ENCODE results near the gene DCTPP1. TPM values are rescaled to one million over a fixed set of nuclear protein-coding genes. Genes with fewer than 3 reads are reported as not detected.
A peak's percentile ranks its signal among the peaks of the same experiment; 100 is the strongest.

DCTPP1 gene
- total and polyA plus RNA-seq, 2 of the 13 experiments (the other 11 are each of a cell fraction or from before 2014, with no cell fraction given) = 54.8 to 74.4 TPM

DNA sequence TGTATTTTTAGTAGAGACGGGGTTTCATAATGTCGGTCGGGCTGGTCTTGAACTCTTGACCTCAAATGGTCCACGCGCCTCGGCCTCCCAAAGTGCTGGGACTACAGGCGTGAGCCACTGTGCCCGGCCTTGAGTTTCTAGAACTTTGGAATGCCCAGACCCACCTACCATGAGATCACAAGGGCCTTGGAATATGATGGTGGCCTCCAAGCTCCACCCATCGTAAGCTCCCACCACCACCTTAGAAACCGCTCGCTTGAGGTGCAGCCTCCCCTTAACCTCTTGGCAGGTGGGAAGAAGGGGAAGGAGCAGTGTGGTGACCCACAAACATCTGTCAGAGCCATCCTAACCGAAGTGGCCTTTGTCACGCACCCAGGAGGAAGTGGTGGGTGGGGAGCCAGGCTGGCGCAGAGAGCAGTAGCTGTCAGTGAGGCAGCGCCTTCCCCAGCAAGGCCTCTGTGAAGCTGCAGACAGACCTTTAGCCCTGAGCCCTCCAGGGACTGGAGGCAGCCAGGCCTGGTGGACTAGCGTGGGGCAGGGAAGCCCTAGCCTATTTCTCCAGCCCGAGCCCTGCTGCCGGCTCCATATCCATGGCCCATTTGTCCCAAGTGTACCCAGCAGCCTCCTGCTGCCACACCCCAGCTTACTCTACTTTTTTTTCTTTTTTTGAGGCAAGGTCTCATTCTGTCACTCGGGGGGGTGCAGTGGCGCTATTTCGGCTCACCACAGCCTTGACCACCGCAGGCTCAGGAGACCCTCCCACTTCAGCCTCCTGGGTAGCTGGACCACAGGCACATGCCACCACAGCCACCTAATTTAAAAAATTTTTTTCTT, 28.9 kb upstream of the DCTPP1 start (continued):
- TF ChIP-seq, protein P1, sequence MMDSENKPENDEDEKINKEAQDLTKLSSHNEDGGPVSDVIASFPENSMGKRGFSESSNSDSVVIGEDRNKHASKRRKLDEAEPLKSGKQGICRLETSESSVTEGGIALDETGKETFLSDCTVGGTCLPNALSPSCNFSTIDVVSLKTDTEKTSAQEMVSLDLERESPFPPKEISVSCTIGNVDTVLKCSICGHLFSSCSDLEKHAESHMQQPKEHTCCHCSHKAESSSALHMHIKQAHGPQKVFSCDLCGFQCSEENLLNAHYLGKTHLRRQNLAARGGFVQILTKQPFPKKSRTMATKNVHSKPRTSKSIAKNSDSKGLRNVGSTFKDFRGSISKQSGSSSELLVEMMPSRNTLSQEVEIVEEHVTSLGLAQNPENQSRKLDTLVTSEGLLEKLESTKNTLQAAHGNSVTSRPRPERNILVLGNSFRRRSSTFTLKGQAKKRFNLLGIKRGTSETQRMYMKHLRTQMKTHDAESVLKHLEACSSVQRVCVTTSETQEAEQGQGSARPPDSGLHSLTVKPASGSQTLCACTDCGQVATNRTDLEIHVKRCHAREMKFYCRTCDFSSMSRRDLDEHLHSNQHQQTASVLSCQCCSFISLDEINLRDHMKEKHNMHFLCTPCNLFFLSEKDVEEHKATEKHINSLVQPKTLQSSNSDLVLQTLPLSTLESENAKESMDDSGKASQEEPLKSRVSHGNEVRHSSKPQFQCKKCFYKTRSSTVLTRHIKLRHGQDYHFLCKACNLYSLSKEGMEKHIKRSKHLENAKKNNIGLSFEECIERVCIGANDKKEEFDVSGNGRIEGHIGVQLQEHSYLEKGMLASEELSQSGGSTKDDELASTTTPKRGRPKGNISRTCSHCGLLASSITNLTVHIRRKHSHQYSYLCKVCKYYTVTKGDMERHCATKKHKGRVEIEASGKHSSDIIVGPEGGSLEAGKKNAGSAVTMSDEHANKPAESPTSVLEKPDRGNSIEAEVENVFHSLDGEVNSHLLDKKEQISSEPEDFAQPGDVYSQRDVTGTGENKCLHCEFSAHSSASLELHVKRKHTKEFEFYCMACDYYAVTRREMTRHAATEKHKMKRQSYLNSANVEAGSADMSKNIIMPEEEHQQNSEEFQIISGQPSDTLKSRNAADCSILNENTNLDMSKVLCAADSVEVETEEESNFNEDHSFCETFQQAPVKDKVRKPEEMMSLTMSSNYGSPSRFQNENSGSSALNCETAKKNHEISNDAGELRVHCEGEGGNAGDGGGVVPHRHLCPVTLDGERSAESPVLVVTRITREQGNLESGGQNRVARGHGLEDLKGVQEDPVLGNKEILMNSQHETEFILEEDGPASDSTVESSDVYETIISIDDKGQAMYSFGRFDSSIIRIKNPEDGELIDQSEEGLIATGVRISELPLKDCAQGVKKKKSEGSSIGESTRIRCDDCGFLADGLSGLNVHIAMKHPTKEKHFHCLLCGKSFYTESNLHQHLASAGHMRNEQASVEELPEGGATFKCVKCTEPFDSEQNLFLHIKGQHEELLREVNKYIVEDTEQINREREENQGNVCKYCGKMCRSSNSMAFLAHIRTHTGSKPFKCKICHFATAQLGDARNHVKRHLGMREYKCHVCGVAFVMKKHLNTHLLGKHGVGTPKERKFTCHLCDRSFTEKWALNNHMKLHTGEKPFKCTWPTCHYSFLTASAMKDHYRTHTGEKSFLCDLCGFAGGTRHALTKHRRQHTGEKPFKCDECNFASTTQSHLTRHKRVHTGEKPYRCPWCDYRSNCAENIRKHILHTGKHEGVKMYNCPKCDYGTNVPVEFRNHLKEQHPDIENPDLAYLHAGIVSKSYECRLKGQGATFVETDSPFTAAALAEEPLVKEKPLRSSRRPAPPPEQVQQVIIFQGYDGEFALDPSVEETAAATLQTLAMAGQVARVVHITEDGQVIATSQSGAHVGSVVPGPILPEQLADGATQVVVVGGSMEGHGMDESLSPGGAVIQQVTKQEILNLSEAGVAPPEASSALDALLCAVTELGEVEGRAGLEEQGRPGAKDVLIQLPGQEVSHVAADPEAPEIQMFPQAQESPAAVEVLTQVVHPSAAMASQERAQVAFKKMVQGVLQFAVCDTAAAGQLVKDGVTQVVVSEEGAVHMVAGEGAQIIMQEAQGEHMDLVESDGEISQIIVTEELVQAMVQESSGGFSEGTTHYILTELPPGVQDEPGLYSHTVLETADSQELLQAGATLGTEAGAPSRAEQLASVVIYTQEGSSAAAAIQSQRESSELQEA (CRISPR knock-in tag; IDR thresholded peaks at IDR 0.05; ENCODE audit: not compliant biosample characterization) = peak; percentile 78
- TF ChIP-seq FOXK1 (CRISPR knock-in tag; IDR thresholded peaks at IDR 0.05; ENCODE audit: borderline replicate concordance, low read depth) (peak; percentile 11; the same call in 1 of the 2 replicates), ARNTL (CRISPR knock-in tag; IDR thresholded peaks at IDR 0.05) (0 out of 2 replicates have a peak, but pooled peaks have one; percentile 51), ZNF235 (CRISPR knock-in tag; IDR thresholded peaks at IDR 0.05; ENCODE audit: borderline replicate concordance) (peak; percentile 93; the same call in 1 of the 2 replicates), SP4 (CRISPR knock-in tag; IDR thresholded peaks at IDR 0.05) (peak; percentile 40; the same call in 1 of the 2 replicates), ZNF460 (CRISPR knock-in tag; IDR thresholded peaks at IDR 0.05; ENCODE audit: borderline replicate concordance) (no peak), SP1 (IDR thresholded peaks at IDR 0.05) (no peak), SP1 (CRISPR knock-in tag; IDR thresholded peaks at IDR 0.05) (no peak), PLRG1 (conservative IDR thresholded peaks at IDR 0.05) (no peak)
- TF ChIP-seq, protein P2, sequence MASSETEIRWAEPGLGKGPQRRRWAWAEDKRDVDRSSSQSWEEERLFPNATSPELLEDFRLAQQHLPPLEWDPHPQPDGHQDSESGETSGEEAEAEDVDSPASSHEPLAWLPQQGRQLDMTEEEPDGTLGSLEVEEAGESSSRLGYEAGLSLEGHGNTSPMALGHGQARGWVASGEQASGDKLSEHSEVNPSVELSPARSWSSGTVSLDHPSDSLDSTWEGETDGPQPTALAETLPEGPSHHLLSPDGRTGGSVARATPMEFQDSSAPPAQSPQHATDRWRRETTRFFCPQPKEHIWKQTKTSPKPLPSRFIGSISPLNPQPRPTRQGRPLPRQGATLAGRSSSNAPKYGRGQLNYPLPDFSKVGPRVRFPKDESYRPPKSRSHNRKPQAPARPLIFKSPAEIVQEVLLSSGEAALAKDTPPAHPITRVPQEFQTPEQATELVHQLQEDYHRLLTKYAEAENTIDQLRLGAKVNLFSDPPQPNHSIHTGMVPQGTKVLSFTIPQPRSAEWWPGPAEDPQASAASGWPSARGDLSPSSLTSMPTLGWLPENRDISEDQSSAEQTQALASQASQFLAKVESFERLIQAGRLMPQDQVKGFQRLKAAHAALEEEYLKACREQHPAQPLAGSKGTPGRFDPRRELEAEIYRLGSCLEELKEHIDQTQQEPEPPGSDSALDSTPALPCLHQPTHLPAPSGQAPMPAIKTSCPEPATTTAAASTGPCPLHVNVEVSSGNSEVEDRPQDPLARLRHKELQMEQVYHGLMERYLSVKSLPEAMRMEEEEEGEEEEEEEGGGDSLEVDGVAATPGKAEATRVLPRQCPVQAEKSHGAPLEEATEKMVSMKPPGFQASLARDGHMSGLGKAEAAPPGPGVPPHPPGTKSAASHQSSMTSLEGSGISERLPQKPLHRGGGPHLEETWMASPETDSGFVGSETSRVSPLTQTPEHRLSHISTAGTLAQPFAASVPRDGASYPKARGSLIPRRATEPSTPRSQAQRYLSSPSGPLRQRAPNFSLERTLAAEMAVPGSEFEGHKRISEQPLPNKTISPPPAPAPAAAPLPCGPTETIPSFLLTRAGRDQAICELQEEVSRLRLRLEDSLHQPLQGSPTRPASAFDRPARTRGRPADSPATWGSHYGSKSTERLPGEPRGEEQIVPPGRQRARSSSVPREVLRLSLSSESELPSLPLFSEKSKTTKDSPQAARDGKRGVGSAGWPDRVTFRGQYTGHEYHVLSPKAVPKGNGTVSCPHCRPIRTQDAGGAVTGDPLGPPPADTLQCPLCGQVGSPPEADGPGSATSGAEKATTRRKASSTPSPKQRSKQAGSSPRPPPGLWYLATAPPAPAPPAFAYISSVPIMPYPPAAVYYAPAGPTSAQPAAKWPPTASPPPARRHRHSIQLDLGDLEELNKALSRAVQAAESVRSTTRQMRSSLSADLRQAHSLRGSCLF (CRISPR knock-in tag; IDR thresholded peaks at IDR 0.05; ENCODE audit: borderline replicate concordance) = no peak
- TF ChIP-seq, protein P3, sequence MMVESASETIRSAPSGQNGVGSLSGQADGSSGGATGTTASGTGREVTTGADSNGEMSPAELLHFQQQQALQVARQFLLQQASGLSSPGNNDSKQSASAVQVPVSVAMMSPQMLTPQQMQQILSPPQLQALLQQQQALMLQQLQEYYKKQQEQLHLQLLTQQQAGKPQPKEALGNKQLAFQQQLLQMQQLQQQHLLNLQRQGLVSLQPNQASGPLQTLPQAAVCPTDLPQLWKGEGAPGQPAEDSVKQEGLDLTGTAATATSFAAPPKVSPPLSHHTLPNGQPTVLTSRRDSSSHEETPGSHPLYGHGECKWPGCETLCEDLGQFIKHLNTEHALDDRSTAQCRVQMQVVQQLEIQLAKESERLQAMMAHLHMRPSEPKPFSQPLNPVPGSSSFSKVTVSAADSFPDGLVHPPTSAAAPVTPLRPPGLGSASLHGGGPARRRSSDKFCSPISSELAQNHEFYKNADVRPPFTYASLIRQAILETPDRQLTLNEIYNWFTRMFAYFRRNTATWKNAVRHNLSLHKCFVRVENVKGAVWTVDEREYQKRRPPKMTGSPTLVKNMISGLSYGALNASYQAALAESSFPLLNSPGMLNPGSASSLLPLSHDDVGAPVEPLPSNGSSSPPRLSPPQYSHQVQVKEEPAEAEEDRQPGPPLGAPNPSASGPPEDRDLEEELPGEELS (CRISPR knock-in tag; IDR thresholded peaks at IDR 0.05) = peak; percentile 56; the same call in 1 of the 2 replicates
- TF ChIP-seq, protein P4, sequence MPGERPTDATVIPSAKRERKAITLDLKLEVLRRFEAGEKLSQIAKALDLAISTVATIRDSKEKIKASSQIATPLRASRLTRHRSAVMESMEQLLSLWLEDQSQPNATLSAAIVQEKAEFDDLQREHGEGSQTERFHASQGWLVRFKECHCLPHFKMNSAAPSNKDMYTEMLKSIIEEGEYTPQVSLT (CRISPR knock-in tag; IDR thresholded peaks at IDR 0.05; ENCODE audit: borderline replicate concordance, low read depth) = no peak

All from HepG2 (cell line).